SH-SY5Y (cell line): ENCODE results near the gene CD48.

Experiments
- GATA2 ChIP-seq: IDR thresholded peaks from 2 replicates; pipeline ENCODE4 v1.6.1; 2011; ENCODE audit warnings: mild to moderate bottlenecking, low read depth, low read length
- GATA3 ChIP-seq: IDR thresholded peaks from 2 replicates; pipeline ENCODE4 v1.6.1; 2011; ENCODE audit warnings: low read depth, mild to moderate bottlenecking, low read length, moderate library complexity

DNA sequence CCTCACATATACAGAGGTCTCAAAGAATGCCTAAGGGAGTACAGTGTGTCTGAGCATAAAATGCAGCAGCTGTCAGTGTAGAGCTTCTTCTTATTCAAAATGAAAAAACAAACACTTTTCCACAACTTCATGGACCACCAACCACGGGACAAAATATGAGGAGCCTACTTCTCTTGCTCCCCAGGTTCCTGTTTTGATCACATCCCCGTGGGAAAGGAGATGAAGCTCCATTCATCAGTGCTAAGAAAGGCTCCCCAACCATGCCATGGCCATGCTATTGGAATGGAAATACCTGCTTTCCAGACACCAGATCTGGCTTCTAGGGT, 383 bp downstream of the CD48 start:
- no peak for TF ChIP-seq GATA2
- TF ChIP-seq GATA3 = no peak
